Sigmoid colon (tissue), 7 donors: ENCODE measurements around the gene C13orf42. TPM values are rescaled to one million over a fixed set of nuclear protein-coding genes. Genes with fewer than 3 reads are reported as not detected.

Source experiments
- DNase-seq: peaks from one replicate; pipeline ENCODE4 v3.0.0-alpha.2; 2019
- H3K27ac ChIP-seq, 4 donors: fragments of 200-600 bp; sonication (generic); one replicate each; pipeline ENCODE4 v1.5.1; 2016 to 2019; ENCODE audit warnings: mild to moderate bottlenecking in 1 of 4
- H3K27me3 ChIP-seq, 3 donors: fragments of 200-600 bp; sonication (generic); one replicate each; pipeline ENCODE4 v1.5.1; 2019; ENCODE audit warnings: mild to moderate bottlenecking in 1 of 3
- H3K36me3 ChIP-seq, 4 donors: fragments of 200-600 bp; sonication (generic); one replicate each; pipeline ENCODE4 v1.5.1; 2016 to 2019
- H3K4me1 ChIP-seq, 4 donors: fragments of 200-600 bp; sonication (generic); one replicate each; pipeline ENCODE4 v1.5.1; 2017 to 2019
- H3K4me3 ChIP-seq, 4 donors: fragments of 200-600 bp; sonication (generic); one replicate each; pipeline ENCODE4 v1.5.1; 2017 to 2019; ENCODE audit warnings: mild to moderate bottlenecking in 2 of 4, moderate library complexity in 1 of 4
- H3K9me3 ChIP-seq, 4 donors: fragments of 200-600 bp in 3 of 4; sonication (generic) in 3 of 4; one replicate each; pipeline versions ENCODE4 v1.5.1 to v1.6.1; 2013 to 2019
- CTCF ChIP-seq, 4 experiments: fragments of 450-650 bp in 3 of 4; fragments of 200-600 bp in 1 of 4; IDR thresholded peaks; one replicate each; pipeline ENCODE4 v1.5.1; 2016 to 2019; ENCODE audit warnings: antibody characterized with exemption in 4 of 4, mild to moderate bottlenecking in 3 of 4, moderate library complexity in 2 of 4
- EP300 ChIP-seq, 4 donors: sonication (generic); formaldehyde crosslinking; IDR thresholded peaks; one replicate each; pipeline ENCODE4 v1.6.1; 2017; ENCODE audit warnings: antibody characterized with exemption in 4 of 4
- POLR2A ChIP-seq, 2 donors: fragments of 450-650 bp; IDR thresholded peaks; one replicate each; pipeline ENCODE4 v1.6.1; 2016; ENCODE audit warnings: antibody characterized with exemption in 2 of 2, mild to moderate bottlenecking in 2 of 2, moderate library complexity in 2 of 2
- POLR2AphosphoS5 ChIP-seq, 4 donors: sonication (generic); formaldehyde crosslinking; IDR thresholded peaks; one replicate each; pipeline ENCODE4 v1.6.1; 2017; ENCODE audit warnings: antibody characterized with exemption in 4 of 4
- WGBS, 2 donors: extraction: QIAGEN DNeasy Blood & Tissue Kit; methylation state at CpG; one replicate each; pipeline ENCODE4 v1.1.7; 2013; 5-methylcytosine and 5-hydroxymethylcytosine counted together
- intact Hi-C: fragments of 100-400 bp; cut with DNase I; formaldehyde crosslinking; loops from one replicate; pipeline ENCODE4 v1.15.1; 2023
- polyA plus RNA-seq, 3 donors: library from polyadenylated mRNA; stranded (reverse); fragments of 200-250 nt; gene quantifications; one replicate each; pipeline ENCODE4 v1.2.3, GENCODE V29; 2013
- total RNA-seq, 4 donors: library from RNA; depleted of rRNA; stranded (reverse); fragments of >200 nt; gene quantifications; one replicate each; pipeline ENCODE4 v1.1.0, GENCODE V29; 2016
- donor health status: healthy with polysubstance abuse.
- donor health status: Bipolar disorder and iron deficiency.
- donor health status: healthy.

The C13orf42 gene
- total and polyA plus RNA-seq, 7 donors = not detected

- no peaks in the 10 kb centered on the region for H3K27me3 ChIP-seq
- intact Hi-C loops = no loop called here
- TF ChIP-seq POLR2AphosphoS5 (IDR thresholded peaks at IDR 0.05) = no peak
- no peak for TF ChIP-seq POLR2A (IDR thresholded peaks at IDR 0.05)
- TF ChIP-seq CTCF (IDR thresholded peaks at IDR 0.05) = no peak
- no peak for TF ChIP-seq EP300 (IDR thresholded peaks at IDR 0.05)
- no peak overlapping the region for H3K27ac ChIP-seq
- no peaks in the 10 kb centered on the region for H3K36me3 ChIP-seq
- no peaks in the 10 kb centered on the region for H3K9me3 ChIP-seq
- no peaks in the 10 kb centered on the region for H3K4me1 ChIP-seq
- DNase-seq = no peak
- no peak overlapping the region for H3K4me3 ChIP-seq
Observed at GRCh38 chr13:51048616-51049015, 62.5 kb downstream of the C13orf42 start.

- H3K27me3 ChIP-seq = no peaks in the 10 kb centered on the region
- H3K4me1 ChIP-seq = no peaks in the 10 kb centered on the region
- H3K4me3 ChIP-seq = no peak overlapping the region
- intact Hi-C loops = no loop called here
- no peak for DNase-seq
- H3K9me3 ChIP-seq = no peaks in the 10 kb centered on the region
- H3K36me3 ChIP-seq = no peaks in the 10 kb centered on the region
- no peak overlapping the region for H3K27ac ChIP-seq
- no peak for TF ChIP-seq POLR2A (IDR thresholded peaks at IDR 0.05)
- TF ChIP-seq CTCF (IDR thresholded peaks at IDR 0.05) = no peak
- no peak for TF ChIP-seq EP300 (IDR thresholded peaks at IDR 0.05)
- no peak for TF ChIP-seq POLR2AphosphoS5 (IDR thresholded peaks at IDR 0.05)
- 87 to 93% methylated on average over 2 of the region's 2 CpGs for WGBS, 2 donors
Observed at GRCh38 chr13:51048166-51048461, 63.0 kb downstream of the C13orf42 start.

- 85 to 90% methylated on average over 6 of the region's 6 CpGs for WGBS, 2 donors
- Histone ChIP-seq H3K27ac (no peak overlapping the region), H3K9me3 (no peaks in the 10 kb centered on the region), H3K36me3 (no peaks in the 10 kb centered on the region), H3K4me1 (no peaks in the 10 kb centered on the region), H3K4me3 (no peak overlapping the region), H3K27me3 (no peaks in the 10 kb centered on the region)
- intact Hi-C loops = no loop called here
- no peak for DNase-seq
- no peak for TF ChIP-seq POLR2AphosphoS5 (IDR thresholded peaks at IDR 0.05)
- no peak for TF ChIP-seq EP300 (IDR thresholded peaks at IDR 0.05)
- TF ChIP-seq POLR2A (IDR thresholded peaks at IDR 0.05) = no peak
- TF ChIP-seq CTCF (IDR thresholded peaks at IDR 0.05) = no peak
Observed at GRCh38 chr13:51047434-51048165, 63.5 kb downstream of the C13orf42 start.

GRCh38 chr13:51045451-51045850, 65.6 kb downstream of the C13orf42 start:
- H3K36me3 ChIP-seq = no peaks in the 10 kb centered on the region
- no peaks in the 10 kb centered on the region for H3K9me3 ChIP-seq
- TF ChIP-seq POLR2AphosphoS5 (IDR thresholded peaks at IDR 0.05) (no peak), CTCF (IDR thresholded peaks at IDR 0.05) (no peak)
- intact Hi-C loops = no loop called here
- no peak for DNase-seq
- H3K4me3 ChIP-seq = no peak overlapping the region
- H3K4me1 ChIP-seq = no peaks in the 10 kb centered on the region
- 67 to 83% methylated on average over 5 of the region's 5 CpGs for whole genome bisulfite sequencing, 2 donors
- no peak overlapping the region for H3K27ac ChIP-seq
- H3K27me3 ChIP-seq = no peaks in the 10 kb centered on the region

GRCh38 chr13:51044023-51044665, 66.9 kb downstream of the C13orf42 start:
- H3K27me3 ChIP-seq = no peaks in the 10 kb centered on the region
- no peak overlapping the region for H3K27ac ChIP-seq
- H3K36me3 ChIP-seq = no peaks in the 10 kb centered on the region
- H3K9me3 ChIP-seq = no peaks in the 10 kb centered on the region
- no peaks in the 10 kb centered on the region for H3K4me1 ChIP-seq
- H3K4me3 ChIP-seq = no peak overlapping the region
- DNase-seq = no peak
- intact Hi-C loops = no loop called here
- TF ChIP-seq EP300 (IDR thresholded peaks at IDR 0.05) = no peak
- TF ChIP-seq POLR2AphosphoS5 (IDR thresholded peaks at IDR 0.05) = no peak
- TF ChIP-seq POLR2A (IDR thresholded peaks at IDR 0.05) = no peak
- 85 to 91% methylated on average over 13 of the region's 13 CpGs for WGBS, 2 donors
